HG02588 (cell line): ENCODE data around the gene VCL.
"Not testable (repeated sequence)": the region's sequence is repeated elsewhere in the genome, so short reads cannot be mapped to it uniquely, and the experiment has no call there.

Source experiments
- ATAC-seq: cut with Tn5 transposase; IDR thresholded peaks from one replicate; pipeline ENCODE4 v1.9.1; 2021; ENCODE audit warnings: mild to moderate bottlenecking, moderate library complexity; ENCODE audit not compliant: unreplicated experiment

Gene VCL

DNA sequence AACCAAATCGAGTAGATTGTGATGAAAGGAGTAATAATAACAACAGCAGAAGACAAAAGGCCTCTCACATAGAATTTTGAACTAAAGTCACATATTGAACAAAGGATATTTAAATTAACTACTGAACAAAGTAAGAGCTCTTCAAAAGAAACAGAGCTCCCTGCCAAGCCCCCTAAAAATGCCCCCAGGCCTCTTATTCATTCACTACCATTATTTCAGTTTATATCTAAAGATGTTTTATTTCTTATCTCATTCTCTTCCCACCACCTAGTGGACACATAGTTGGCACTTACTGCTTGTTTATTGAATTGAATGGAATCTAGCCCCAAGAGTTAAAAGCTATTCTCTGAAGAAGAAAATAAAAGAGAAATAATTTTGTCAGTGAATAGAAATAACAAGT, 37.4 kb downstream of the VCL start:
- no peak for ATAC-seq

DNA sequence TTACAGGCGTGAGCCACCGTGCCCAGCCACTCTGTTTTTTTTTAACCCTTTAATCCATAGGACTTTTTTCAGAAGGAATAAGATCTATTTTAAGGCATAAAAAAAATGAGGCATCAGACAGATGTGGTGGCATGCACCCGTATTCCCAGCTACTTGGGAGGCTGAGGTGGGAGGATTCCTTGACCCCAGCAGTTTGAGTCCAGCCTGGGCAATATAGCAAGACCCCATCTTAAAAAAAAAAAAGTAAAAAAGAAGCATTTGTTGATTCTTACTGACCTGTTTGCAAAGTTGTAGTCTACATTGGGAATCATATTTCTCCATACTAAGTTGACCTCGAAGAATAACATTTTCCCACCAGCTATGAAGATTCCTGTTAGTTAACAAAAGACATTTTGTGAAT, 38.6 kb downstream of the VCL start:
- no peak for ATAC-seq

DNA sequence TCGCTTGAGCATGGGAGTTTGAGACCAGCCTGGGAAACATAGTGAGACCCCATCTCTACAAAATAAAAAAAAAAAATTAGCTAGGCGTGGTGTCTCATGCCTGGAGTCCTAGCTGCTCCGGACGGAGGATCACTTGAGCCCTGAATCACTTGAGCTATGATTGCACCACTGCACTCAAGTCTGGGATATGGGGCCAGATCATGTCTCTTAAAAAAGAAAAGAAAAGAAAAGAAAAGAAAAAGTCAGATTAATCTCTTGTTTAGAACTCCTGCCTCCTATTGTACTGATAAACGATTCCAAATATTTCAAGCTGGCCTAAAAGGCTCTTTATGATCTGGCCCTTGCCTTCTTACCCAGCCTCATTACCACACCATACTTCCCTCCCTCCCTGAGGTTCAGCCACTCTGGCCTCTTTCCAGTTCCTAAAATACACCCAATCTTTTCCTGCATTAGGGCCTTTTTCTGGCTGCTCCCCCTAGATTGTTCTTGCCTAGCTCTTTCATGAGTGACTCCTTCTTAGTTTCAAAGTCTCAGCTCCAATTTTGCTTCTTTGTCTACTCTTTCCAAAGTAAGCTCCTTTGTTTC, 41.7 kb downstream of the VCL start:
- ATAC-seq, result no peak

- ATAC-seq, result no peak
These were observed 42.5 kb downstream of the VCL start for GRCh38 chr10:74040200-74041126.

DNA sequence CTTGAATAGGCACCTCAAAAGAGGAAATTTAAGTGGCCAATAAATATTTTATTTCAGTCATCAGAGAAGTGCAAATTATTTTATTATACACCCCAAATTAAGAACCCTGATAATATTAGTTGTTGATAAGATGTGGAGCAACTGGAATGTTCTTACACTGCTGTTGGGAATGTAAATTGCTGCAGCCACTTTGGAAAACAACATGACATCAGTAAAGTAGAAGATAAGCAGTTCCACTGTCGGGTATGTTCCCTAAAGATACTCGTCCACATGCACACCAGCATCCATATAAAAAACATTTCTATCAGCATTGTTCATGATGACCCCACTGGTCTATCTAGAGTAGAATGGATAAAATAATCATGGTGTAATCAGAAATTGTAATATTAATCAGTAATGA, 46.5 kb downstream of the VCL start:
- no peak for ATAC-seq

DNA sequence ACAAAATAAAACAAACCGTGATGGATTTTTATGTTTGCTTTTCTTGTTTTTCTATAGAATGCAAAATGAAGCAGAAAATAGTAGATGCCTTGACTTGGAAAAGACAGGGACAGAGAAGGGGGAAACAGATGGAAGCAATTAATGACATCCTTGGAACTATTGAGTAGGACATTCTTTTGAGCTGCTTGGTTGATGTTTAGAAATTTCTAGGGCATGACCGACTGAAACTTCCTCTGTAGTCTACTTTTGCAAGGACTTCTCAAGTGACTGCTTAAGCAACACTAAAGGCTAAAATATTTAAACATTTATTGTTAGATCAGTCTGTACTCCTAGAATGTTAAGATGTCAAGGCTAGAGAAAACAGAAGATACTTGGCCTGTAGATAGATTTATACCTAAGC, 49.4 kb downstream of the VCL start:
- ATAC-seq, result no peak

DNA sequence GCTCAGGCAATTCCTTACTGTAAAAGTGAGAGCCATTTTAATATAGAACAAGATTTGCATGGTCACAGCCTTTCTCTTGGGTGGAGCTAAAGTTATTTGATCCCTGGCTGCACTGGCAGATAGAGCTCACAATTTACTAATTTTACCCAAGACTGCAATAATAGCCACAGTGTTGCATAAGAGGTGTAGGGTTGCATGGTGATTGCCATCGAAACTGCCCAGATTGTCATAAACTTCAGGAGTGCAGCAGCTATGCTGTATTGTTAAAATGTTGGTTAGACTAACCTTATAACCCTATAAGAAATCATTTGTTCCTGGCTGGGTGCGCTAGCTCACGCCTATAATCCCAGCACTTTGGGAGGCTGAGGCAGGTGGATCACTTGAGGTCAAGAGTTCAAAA, 50.0 kb downstream of the VCL start:
- no peak for ATAC-seq

GRCh38 chr10:74048433-74048832, 50.5 kb downstream of the VCL start:
- ATAC-seq, result no peak

DNA sequence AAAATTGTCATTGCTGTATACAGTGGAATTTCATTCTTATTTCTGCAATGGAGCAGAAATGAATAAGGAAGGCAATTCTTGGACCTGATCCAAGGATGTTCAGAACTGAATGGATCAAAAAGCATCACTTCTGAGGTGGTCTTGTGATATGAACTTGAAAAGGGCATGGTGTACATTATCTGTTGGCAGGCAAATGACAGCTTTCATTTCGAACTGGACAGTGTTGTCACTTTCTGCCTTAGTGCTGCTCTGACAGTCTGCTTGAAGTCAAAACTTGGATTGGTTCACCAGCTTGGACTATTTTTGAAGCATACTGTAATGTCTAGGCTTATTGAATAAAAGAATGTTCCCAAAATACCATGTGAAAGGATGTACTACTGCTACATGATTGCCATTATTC, 52.0 kb downstream of the VCL start:
- no peak for ATAC-seq

- no peak for ATAC-seq
These were observed 52.7 kb downstream of the VCL start for GRCh38 chr10:74050653-74051052.

GRCh38 chr10:74051736-74052342, 53.9 kb downstream of the VCL start:
- ATAC-seq, result no peak

DNA sequence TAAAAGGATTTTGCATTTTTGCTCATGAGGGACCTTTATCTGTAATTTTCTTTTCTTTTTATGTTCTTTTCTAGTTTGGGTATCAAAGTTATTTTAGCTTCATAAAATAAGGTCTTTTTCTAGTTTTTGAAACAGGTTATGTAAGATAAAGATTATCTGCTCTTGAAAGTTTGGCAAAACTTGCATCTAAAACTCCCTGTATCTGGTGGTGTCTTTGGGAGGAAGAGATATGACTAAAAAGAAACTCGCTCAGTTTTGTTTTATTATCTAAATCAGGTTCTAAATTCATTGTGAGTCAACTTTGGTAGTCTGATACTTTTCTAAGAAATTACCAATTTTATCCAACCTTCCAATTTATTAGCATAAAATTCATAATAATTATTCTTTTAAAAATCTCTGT, 55.1 kb downstream of the VCL start:
- ATAC-seq, result no peak

- ATAC-seq, result no peak
These were observed 57.6 kb downstream of the VCL start for GRCh38 chr10:74055383-74056049.

GRCh38 chr10:74056050-74056818, 58.3 kb downstream of the VCL start:
- no peak for ATAC-seq

DNA sequence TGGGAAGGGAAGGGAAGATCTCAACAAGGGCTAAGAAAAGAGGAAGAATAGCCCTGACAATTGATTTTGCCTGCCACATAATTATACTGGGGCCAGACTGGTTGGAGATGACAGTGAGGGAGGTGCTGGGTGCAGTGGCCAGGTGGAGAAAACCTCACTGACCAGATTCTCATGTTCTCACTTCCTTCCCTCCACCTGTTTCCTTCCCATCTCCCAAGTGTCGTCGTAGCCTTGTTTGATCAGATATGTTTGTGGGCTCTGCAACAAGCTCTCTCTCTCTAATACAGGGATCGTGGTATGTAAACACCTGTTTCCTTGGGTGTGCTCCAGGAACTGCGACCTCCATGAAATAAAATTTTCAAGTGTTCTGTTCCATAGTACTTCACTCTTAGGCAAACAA, 60.2 kb downstream of the VCL start:
- no peak for ATAC-seq

- ATAC-seq, result no peak
These were observed 60.7 kb downstream of the VCL start for GRCh38 chr10:74058658-74059057.

DNA sequence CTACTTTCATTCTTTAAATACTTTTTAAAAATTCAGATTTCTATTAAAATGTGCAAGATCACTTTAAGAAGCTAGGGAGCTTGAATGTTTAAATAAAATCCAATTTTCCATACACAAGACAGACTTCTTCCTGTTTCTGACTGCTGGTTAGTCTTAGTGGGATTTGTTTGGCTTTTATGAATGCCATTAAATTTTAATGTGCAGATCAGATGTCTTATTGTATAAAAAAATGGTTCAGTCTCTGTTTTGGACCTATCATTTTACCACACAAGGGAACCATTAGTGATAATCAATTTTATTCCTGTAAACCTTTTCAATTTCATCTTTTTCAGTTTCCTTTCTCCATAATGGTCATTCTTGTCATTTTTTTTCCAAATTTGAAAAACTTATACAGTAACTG, 63.2 kb downstream of the VCL start:
- no peak for ATAC-seq

DNA sequence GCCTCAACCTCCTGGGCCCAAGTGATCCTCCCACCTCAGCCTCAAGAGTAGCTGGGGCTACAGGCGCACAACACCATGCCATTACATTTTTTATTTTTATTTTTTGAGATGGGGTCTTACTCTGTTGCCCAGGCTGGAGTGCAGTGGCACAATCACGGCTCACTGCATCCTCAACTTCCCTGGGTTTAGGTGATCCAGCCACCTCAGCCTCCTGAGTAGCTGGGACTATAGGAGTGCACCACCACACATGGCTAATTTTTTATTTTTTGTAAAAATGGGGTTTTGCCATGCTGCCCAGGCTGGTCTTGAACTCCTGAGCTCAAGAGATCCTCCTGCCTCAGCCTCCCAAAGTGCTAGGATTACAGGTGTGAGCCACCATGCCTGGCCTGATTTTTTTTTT, 64.1 kb downstream of the VCL start:
- ATAC-seq, result not testable (repeated sequence)

DNA sequence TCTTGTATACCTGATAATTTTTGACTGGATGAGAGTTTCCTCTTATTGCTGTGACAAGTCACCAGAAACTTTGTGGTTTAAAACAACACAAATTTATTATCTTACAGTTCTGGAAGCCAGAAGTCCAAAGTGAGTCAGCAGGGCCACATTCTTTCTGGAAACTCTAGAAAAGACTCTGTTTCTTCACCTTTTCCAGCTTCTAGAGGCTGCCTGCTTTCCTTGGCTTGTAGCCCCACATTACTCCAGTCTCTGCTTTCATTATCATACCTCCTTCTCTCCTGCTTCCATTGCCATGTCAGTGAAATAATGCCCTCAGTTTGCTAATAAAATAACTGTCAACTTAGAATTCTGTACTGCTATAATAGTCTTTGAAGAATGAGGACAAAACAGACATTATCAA, 65.3 kb downstream of the VCL start:
- no peak for ATAC-seq

- ATAC-seq, result no peak
These were observed 69.7 kb downstream of the VCL start for GRCh38 chr10:74067373-74068352.
